Neural cell (in vitro differentiated cells): ENCODE results near the gene DCK. TPM values are rescaled to one million over a fixed set of nuclear protein-coding genes. Genes with fewer than 3 reads are reported as not detected.

Experiments used
- H2AFZ ChIP-seq: fragments of 200-600, 300-800 bp; sonication (generic), shearing (Covaris generic); 2 replicates; pipeline ENCODE4 v1.6.0; 2014; ENCODE audit warnings: low read depth, mild to moderate bottlenecking, antibody characterized with exemption, low read length, moderate library complexity
- H3F3A ChIP-seq: fragments of 200-600 bp; shearing (Covaris generic); 2 replicates; pipeline ENCODE4 v1.6.1; 2016; ENCODE audit warnings: mild to moderate bottlenecking, moderate library complexity, mixed read lengths, antibody characterized with exemption, low read length; ENCODE audit not compliant: insufficient read depth, poor library complexity, severe bottlenecking
- H3K27ac ChIP-seq: fragments of 200-600, 300-800 bp; sonication (generic), shearing (Covaris generic); 2 replicates; pipeline ENCODE4 v1.5.1; 2014; ENCODE audit warnings: mild to moderate bottlenecking, low read length, moderate library complexity
- H3K27me3 ChIP-seq: fragments of 300-800, 200-600 bp; sonication (generic), shearing (Covaris generic); 2 replicates; pipeline ENCODE4 v1.6.0; 2014; ENCODE audit warnings: mild to moderate bottlenecking, low read depth, low read length, moderate library complexity; ENCODE audit not compliant: insufficient read depth
- H3K36me3 ChIP-seq: fragments of 300-800, 200-600 bp; sonication (generic), shearing (Covaris generic); 2 replicates; pipeline ENCODE4 v1.5.1; 2014; ENCODE audit warnings: mild to moderate bottlenecking, antibody characterized with exemption, low read length, moderate library complexity; ENCODE audit not compliant: insufficient read depth
- H3K4me2 ChIP-seq: fragments of 300-800, 200-600 bp; sonication (generic), shearing (Covaris generic); 2 replicates; pipeline ENCODE4 v1.6.0; 2014; ENCODE audit warnings: mild to moderate bottlenecking, low read length
- H3K4me3 ChIP-seq: fragments of 300-800, 200-600 bp; sonication (generic), shearing (Covaris generic); 2 replicates; pipeline ENCODE4 v1.5.1; 2014; ENCODE audit warnings: mild to moderate bottlenecking, low read length, moderate library complexity
- H3K79me2 ChIP-seq: fragments of 200-600 bp; shearing (Covaris generic); replicated peaks from 2 replicates; pipeline ENCODE4 v1.6.0; 2014; ENCODE audit warnings: mild to moderate bottlenecking, low read length, moderate library complexity; ENCODE audit not compliant: insufficient read depth
- H3K9ac ChIP-seq: fragments of 300-800, 200-600 bp; sonication (generic), shearing (Covaris generic); 2 replicates; pipeline ENCODE4 v1.6.1; 2016; ENCODE audit warnings: mild to moderate bottlenecking, low read length, mixed read lengths
- H3K9me2 ChIP-seq: fragments of 200-600 bp; shearing (Covaris generic); 2 replicates; pipeline ENCODE4 v1.6.1; 2016; ENCODE audit warnings: mild to moderate bottlenecking, low read length, mixed read lengths; ENCODE audit not compliant: insufficient read depth
- H3K9me3 ChIP-seq: fragments of 200-600, 300-800 bp; sonication (generic), shearing (Covaris generic); 2 replicates; pipeline ENCODE4 v1.6.1; 2016; ENCODE audit warnings: mild to moderate bottlenecking, mixed run types, low read length, moderate library complexity, mixed read lengths
- H4K20me1 ChIP-seq: fragments of 200-600 bp; shearing (Covaris generic); 2 replicates; pipeline ENCODE4 v1.6.1; 2016; ENCODE audit warnings: mild to moderate bottlenecking, mixed run types; ENCODE audit not compliant: insufficient read depth
- EP300 ChIP-seq: fragments of 450-650 bp; conservative IDR thresholded peaks from 2 replicates; pipeline ENCODE4 v1.6.1; 2014; ENCODE audit warnings: antibody characterized with exemption, mild to moderate bottlenecking, moderate library complexity; ENCODE audit not compliant: poor library complexity, severe bottlenecking
- EZH2 ChIP-seq: fragments of 200-600, 300-800 bp; shearing (Covaris generic), sonication (generic); IDR thresholded peaks from 2 replicates; pipeline ENCODE4 v1.6.1; 2014; ENCODE audit warnings: antibody characterized with exemption, low read length, borderline replicate concordance, mild to moderate bottlenecking; ENCODE audit not compliant: insufficient read depth, poor library complexity, severe bottlenecking
- POLR2AphosphoS5 ChIP-seq: IDR thresholded peaks from 2 replicates; pipeline ENCODE4 v1.6.1; 2012
- RAD21 ChIP-seq: fragments of 450-650 bp; conservative IDR thresholded peaks from 2 replicates; pipeline ENCODE4 v1.6.1; 2014; ENCODE audit warnings: antibody characterized with exemption, mild to moderate bottlenecking, moderate library complexity
- SMC3 ChIP-seq: fragments of 450-650 bp; conservative IDR thresholded peaks from 2 replicates; pipeline ENCODE4 v1.6.1; 2014; ENCODE audit warnings: antibody characterized with exemption, mild to moderate bottlenecking, moderate library complexity; ENCODE audit not compliant: poor library complexity
- TAF1 ChIP-seq: IDR thresholded peaks from 2 replicates; pipeline ENCODE4 v1.6.1; 2012; ENCODE audit warnings: low read depth
- polyA plus RNA-seq: library from polyadenylated mRNA; depleted of rRNA; stranded (reverse); fragments of >200 nt; gene quantifications from 2 replicates; pipeline ENCODE4 v1.2.3, GENCODE V29; 2014
- TF ChIP-seq, protein P1 (sequence below): IDR thresholded peaks from 2 replicates; pipeline ENCODE4 v1.6.1; 2012; ENCODE audit warnings: borderline replicate concordance
- TF ChIP-seq, protein P2 (sequence below): fragments of 450-650 bp; IDR thresholded peaks from 2 replicates; pipeline ENCODE4 v1.5.1; 2014; ENCODE audit warnings: antibody characterized with exemption, mild to moderate bottlenecking, moderate library complexity; ENCODE audit not compliant: poor library complexity, severe bottlenecking

DCK gene
- polyA plus RNA-seq, 1 donor from 2014 or later = 147 TPM

GRCh38 chr4:70945452-70946055, 47.9 kb upstream of the DCK start:
- no peak overlapping the region for H3K4me3 ChIP-seq
- H2AFZ ChIP-seq = no peak overlapping the region
- H3F3A ChIP-seq = no peaks in the 10 kb centered on the region
- no peaks in the 10 kb centered on the region for H3K9me3 ChIP-seq
- no peaks in the 10 kb centered on the region for H3K9me2 ChIP-seq
- H3K79me2 ChIP-seq = peaks cover 46% of the 10 kb centered on the region
- TF ChIP-seq, protein P1, sequence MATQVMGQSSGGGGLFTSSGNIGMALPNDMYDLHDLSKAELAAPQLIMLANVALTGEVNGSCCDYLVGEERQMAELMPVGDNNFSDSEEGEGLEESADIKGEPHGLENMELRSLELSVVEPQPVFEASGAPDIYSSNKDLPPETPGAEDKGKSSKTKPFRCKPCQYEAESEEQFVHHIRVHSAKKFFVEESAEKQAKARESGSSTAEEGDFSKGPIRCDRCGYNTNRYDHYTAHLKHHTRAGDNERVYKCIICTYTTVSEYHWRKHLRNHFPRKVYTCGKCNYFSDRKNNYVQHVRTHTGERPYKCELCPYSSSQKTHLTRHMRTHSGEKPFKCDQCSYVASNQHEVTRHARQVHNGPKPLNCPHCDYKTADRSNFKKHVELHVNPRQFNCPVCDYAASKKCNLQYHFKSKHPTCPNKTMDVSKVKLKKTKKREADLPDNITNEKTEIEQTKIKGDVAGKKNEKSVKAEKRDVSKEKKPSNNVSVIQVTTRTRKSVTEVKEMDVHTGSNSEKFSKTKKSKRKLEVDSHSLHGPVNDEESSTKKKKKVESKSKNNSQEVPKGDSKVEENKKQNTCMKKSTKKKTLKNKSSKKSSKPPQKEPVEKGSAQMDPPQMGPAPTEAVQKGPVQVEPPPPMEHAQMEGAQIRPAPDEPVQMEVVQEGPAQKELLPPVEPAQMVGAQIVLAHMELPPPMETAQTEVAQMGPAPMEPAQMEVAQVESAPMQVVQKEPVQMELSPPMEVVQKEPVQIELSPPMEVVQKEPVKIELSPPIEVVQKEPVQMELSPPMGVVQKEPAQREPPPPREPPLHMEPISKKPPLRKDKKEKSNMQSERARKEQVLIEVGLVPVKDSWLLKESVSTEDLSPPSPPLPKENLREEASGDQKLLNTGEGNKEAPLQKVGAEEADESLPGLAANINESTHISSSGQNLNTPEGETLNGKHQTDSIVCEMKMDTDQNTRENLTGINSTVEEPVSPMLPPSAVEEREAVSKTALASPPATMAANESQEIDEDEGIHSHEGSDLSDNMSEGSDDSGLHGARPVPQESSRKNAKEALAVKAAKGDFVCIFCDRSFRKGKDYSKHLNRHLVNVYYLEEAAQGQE = no peak
- TF ChIP-seq EP300 (no peak), SMC3 (no peak), EZH2 (no peak), RAD21 (no peak), TAF1 (no peak)
- TF ChIP-seq, protein P2, sequence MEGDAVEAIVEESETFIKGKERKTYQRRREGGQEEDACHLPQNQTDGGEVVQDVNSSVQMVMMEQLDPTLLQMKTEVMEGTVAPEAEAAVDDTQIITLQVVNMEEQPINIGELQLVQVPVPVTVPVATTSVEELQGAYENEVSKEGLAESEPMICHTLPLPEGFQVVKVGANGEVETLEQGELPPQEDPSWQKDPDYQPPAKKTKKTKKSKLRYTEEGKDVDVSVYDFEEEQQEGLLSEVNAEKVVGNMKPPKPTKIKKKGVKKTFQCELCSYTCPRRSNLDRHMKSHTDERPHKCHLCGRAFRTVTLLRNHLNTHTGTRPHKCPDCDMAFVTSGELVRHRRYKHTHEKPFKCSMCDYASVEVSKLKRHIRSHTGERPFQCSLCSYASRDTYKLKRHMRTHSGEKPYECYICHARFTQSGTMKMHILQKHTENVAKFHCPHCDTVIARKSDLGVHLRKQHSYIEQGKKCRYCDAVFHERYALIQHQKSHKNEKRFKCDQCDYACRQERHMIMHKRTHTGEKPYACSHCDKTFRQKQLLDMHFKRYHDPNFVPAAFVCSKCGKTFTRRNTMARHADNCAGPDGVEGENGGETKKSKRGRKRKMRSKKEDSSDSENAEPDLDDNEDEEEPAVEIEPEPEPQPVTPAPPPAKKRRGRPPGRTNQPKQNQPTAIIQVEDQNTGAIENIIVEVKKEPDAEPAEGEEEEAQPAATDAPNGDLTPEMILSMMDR = no peak
- H3K4me2 ChIP-seq = no peak overlapping the region
- no peaks in the 10 kb centered on the region for H3K36me3 ChIP-seq
- no peaks in the 10 kb centered on the region for H3K27me3 ChIP-seq
- no peak overlapping the region for H3K27ac ChIP-seq
- H3K9ac ChIP-seq = no peak overlapping the region
- H4K20me1 ChIP-seq = no peaks in the 10 kb centered on the region

- H3K4me2 ChIP-seq = no peak overlapping the region
- H3F3A ChIP-seq = no peaks in the 10 kb centered on the region
- H3K9me2 ChIP-seq = no peaks in the 10 kb centered on the region
- H3K27me3 ChIP-seq = no peaks in the 10 kb centered on the region
- H3K27ac ChIP-seq = no peak overlapping the region
- H3K4me3 ChIP-seq = no peak overlapping the region
- no peaks in the 10 kb centered on the region for H3K9me3 ChIP-seq
- no peaks in the 10 kb centered on the region for H3K36me3 ChIP-seq
- no peaks in the 10 kb centered on the region for H4K20me1 ChIP-seq
- TF ChIP-seq, protein P1 = no peak
- TF ChIP-seq TAF1 (no peak), EP300 (no peak), EZH2 (no peak), POLR2AphosphoS5 (no peak)
- H3K79me2 ChIP-seq = peaks cover 42% of the 10 kb centered on the region
- no peak overlapping the region for H2AFZ ChIP-seq
- no peak overlapping the region for H3K9ac ChIP-seq
Observed at GRCh38 chr4:70946939-70947338, 46.5 kb upstream of the DCK start.
